Panc1 (cell line): ENCODE measurements around the gene RASSF5.

Source experiments
- POLR2AphosphoS5 ChIP-seq: IDR thresholded peaks from 2 replicates; pipeline ENCODE4 v1.6.1; 2012; ENCODE audit warnings: mild to moderate bottlenecking, low read depth, low read length, moderate library complexity
- TCF7L2 ChIP-seq: IDR thresholded peaks from 2 replicates; pipeline ENCODE4 v1.6.1; 2011; ENCODE audit warnings: mild to moderate bottlenecking, low read depth, low read length, inconsistent platforms
- TF ChIP-seq, protein P1 (sequence below): fragments of 450-650 bp; IDR thresholded peaks from 2 replicates; pipeline ENCODE4 v1.5.1; 2017; ENCODE audit warnings: mild to moderate bottlenecking

DNA sequence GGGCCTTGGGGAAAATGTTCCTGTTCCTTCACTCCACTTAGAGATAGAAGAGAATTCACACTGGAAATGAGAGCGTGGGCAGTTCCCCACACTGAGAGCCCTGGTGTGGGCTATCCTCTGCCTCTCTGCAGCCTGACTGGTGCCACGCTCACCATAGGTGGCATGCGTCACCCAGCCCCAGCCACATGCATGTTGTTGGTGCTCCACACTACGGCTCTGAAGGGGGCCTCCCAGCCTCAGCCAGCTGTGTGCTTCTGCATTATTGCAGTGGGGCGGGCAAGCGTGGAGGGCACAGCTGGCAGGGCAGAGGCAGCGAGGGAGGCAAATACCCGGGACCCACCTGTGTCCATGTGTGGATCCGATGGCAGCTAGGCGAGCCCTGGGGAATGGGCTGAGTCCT lies 14.7 kb upstream of the RASSF5 start:
- TF ChIP-seq, protein P1, sequence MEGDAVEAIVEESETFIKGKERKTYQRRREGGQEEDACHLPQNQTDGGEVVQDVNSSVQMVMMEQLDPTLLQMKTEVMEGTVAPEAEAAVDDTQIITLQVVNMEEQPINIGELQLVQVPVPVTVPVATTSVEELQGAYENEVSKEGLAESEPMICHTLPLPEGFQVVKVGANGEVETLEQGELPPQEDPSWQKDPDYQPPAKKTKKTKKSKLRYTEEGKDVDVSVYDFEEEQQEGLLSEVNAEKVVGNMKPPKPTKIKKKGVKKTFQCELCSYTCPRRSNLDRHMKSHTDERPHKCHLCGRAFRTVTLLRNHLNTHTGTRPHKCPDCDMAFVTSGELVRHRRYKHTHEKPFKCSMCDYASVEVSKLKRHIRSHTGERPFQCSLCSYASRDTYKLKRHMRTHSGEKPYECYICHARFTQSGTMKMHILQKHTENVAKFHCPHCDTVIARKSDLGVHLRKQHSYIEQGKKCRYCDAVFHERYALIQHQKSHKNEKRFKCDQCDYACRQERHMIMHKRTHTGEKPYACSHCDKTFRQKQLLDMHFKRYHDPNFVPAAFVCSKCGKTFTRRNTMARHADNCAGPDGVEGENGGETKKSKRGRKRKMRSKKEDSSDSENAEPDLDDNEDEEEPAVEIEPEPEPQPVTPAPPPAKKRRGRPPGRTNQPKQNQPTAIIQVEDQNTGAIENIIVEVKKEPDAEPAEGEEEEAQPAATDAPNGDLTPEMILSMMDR, result no peak
- TF ChIP-seq TCF7L2 (no peak), POLR2AphosphoS5 (no peak)
